Right lobe of liver (tissue), 4 donors: ENCODE data around the gene RGS14.
"Not testable (repeated sequence)": the region's sequence is repeated elsewhere in the genome, so short reads cannot be mapped to it uniquely, and the experiment has no call there.

Experiments
- POLR2A ChIP-seq: fragments of 450-650 bp; IDR thresholded peaks from one replicate; pipeline ENCODE4 v1.6.1; 2017; ENCODE audit warnings: antibody characterized with exemption, mild to moderate bottlenecking
- TF ChIP-seq, protein P1 (sequence below), 4 donors: fragments of 200-600 bp in 3 of 4; fragments of 450-650 bp in 1 of 4; IDR thresholded peaks; one replicate each; pipeline versions ENCODE4 v1.5.1 to v1.8.0; 2016 to 2022; ENCODE audit warnings: antibody characterized with exemption in 4 of 4, mild to moderate bottlenecking in 2 of 4
- donor health status: DM: no; HTN: no; CAD: no.
- donor health status: DM: no; HTN: no; CAD: no.
- donor health status: DM: no; HTN: yes; CAD: no.

DNA sequence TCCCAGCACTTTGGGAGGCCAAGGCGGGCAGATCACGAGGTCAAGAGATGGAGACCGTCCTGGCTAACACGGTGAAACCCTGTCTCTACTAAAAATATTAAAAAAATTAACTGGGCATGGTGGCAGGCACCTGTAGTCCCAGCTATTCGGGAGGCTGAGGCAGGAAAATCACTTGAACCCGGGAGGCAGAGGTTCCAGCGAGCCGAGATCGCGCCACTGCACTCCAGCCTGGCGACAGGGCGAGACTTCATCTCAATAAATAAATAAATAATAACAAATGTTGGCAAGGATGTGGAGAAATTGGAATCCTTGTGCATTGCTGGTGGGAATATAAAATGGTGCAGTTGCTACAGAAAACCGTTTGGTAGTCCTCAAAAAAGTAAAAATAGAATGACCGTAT is 14.7 kb upstream of the RGS14 start:
- TF ChIP-seq, protein P1, sequence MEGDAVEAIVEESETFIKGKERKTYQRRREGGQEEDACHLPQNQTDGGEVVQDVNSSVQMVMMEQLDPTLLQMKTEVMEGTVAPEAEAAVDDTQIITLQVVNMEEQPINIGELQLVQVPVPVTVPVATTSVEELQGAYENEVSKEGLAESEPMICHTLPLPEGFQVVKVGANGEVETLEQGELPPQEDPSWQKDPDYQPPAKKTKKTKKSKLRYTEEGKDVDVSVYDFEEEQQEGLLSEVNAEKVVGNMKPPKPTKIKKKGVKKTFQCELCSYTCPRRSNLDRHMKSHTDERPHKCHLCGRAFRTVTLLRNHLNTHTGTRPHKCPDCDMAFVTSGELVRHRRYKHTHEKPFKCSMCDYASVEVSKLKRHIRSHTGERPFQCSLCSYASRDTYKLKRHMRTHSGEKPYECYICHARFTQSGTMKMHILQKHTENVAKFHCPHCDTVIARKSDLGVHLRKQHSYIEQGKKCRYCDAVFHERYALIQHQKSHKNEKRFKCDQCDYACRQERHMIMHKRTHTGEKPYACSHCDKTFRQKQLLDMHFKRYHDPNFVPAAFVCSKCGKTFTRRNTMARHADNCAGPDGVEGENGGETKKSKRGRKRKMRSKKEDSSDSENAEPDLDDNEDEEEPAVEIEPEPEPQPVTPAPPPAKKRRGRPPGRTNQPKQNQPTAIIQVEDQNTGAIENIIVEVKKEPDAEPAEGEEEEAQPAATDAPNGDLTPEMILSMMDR (IDR thresholded peaks at IDR 0.05), result not testable (repeated sequence)
- TF ChIP-seq POLR2A, result not testable (repeated sequence)
